ENCODE results near the gene HSD17B1. TPM values are rescaled to one million over a fixed set of nuclear protein-coding genes. Genes with fewer than 3 reads are reported as not detected.
A peak's percentile ranks its signal among the peaks of the same experiment; 100 is the strongest.
"Not testable (repeated sequence)": the region's sequence is repeated elsewhere in the genome, so short reads cannot be mapped to it uniquely, and the experiment has no call there.

The HSD17B1 gene
- total RNA-seq, 1 donor from 2014 or later, result 1.4 TPM

GRCh38 chr17:42554250-42555121 lies 1.8 kb downstream of the HSD17B1 start:
- H3K9me3 Mint-ChIP-seq (ENCODE audit: low read depth), result no peaks in the 10 kb centered on the region
- peak; percentile 73 for DNase-seq (ENCODE audit: low spot score, unreplicated experiment)
- H3K27me3 Mint-ChIP-seq, result no peaks in the 10 kb centered on the region
- H3K27ac Mint-ChIP-seq, result peak overlapping the region; percentile 94
- peaks cover 4% of the 10 kb centered on the region for H3K4me1 Mint-ChIP-seq (ENCODE audit: low read depth)
- H3K36me3 Mint-ChIP-seq (ENCODE audit: insufficient read depth), result no peaks in the 10 kb centered on the region
- TF ChIP-seq, protein P1, sequence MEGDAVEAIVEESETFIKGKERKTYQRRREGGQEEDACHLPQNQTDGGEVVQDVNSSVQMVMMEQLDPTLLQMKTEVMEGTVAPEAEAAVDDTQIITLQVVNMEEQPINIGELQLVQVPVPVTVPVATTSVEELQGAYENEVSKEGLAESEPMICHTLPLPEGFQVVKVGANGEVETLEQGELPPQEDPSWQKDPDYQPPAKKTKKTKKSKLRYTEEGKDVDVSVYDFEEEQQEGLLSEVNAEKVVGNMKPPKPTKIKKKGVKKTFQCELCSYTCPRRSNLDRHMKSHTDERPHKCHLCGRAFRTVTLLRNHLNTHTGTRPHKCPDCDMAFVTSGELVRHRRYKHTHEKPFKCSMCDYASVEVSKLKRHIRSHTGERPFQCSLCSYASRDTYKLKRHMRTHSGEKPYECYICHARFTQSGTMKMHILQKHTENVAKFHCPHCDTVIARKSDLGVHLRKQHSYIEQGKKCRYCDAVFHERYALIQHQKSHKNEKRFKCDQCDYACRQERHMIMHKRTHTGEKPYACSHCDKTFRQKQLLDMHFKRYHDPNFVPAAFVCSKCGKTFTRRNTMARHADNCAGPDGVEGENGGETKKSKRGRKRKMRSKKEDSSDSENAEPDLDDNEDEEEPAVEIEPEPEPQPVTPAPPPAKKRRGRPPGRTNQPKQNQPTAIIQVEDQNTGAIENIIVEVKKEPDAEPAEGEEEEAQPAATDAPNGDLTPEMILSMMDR (IDR thresholded peaks at IDR 0.05; ENCODE audit: unreplicated experiment), result no peak
- peak overlapping the region; percentile 88 for H3K4me3 Mint-ChIP-seq (ENCODE audit: low read depth)

DNA sequence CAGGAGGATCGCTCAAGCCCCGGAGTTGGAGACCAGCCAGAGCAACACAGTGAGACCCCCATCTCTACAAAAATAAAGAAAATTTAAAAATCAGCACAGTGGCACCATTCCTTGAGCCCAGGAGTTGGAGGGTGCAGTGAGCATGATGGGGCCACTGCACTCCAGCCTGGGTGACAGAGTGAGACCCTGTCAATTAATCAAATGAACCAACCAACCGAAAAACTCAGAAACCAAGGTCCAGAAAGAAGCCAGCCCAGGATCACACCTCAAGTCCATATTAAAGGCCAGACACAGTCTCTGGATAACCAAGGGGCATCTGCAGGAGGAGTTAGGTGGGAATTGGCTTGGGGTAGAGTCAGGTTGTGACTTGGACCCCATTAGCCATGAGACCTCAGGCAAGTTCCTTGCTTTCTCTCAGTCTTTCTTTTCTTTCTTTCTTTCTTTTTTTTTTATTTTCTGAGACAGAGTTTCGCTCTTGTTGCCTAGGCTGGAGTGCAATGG lies 2.4 kb downstream of the HSD17B1 start:
- Mint-ChIP-seq H3K36me3 (ENCODE audit: insufficient read depth) (no peaks in the 10 kb centered on the region), H3K27me3 (no peaks in the 10 kb centered on the region), H3K27ac (peak overlapping the region; percentile 94), H3K4me3 (ENCODE audit: low read depth) (peak overlapping the region; percentile 88), H3K4me1 (ENCODE audit: low read depth) (peaks cover 4% of the 10 kb centered on the region), H3K9me3 (ENCODE audit: low read depth) (no peaks in the 10 kb centered on the region)
- DNase-seq (ENCODE audit: low spot score, unreplicated experiment), result no peak
- TF ChIP-seq, protein P1 (IDR thresholded peaks at IDR 0.05; ENCODE audit: unreplicated experiment), result no peak

GRCh38 chr17:42555961-42556617 lies 3.4 kb downstream of the HSD17B1 start:
- DNase-seq (ENCODE audit: low spot score, unreplicated experiment); H3K36me3 Mint-ChIP-seq (ENCODE audit: insufficient read depth); H3K27me3 Mint-ChIP-seq; H3K27ac Mint-ChIP-seq; H3K9me3 Mint-ChIP-seq (ENCODE audit: low read depth); H3K4me1 Mint-ChIP-seq (ENCODE audit: low read depth): not testable (repeated sequence)
- H3K4me3 Mint-ChIP-seq (ENCODE audit: low read depth), result peak overlapping the region; percentile 88
- TF ChIP-seq, protein P1 (IDR thresholded peaks at IDR 0.05; ENCODE audit: unreplicated experiment), result peak; percentile 27

DNA sequence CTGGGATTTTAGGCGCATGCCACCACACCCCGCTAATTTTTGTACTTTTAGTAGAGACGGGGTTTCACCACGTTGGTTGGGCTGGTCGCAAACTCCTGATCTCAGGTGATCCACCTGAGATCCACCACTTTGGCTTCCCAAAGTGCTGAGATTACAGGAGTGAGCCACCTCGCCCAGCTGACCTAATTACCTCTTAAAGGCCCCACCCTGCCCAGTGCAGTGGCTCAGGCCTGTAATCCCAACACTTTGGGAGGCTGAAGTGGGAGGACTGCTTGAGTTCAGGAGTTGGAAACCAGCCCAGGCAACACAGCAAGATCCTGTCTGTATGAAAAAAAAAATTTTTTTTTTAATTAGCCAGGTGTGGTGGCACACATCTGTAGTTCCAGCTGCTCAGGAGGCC lies 6.4 kb downstream of the HSD17B1 start:
- TF ChIP-seq, protein P1 (IDR thresholded peaks at IDR 0.05; ENCODE audit: unreplicated experiment), result no peak
- no peak overlapping the region for H3K4me3 Mint-ChIP-seq (ENCODE audit: low read depth)
- no peaks in the 10 kb centered on the region for H3K9me3 Mint-ChIP-seq (ENCODE audit: low read depth)
- H3K36me3 Mint-ChIP-seq (ENCODE audit: insufficient read depth), result no peaks in the 10 kb centered on the region
- no peaks in the 10 kb centered on the region for H3K27me3 Mint-ChIP-seq
- peaks cover 13% of the 10 kb centered on the region for H3K4me1 Mint-ChIP-seq (ENCODE audit: low read depth)
- no peak for DNase-seq (ENCODE audit: low spot score, unreplicated experiment)
- no peak overlapping the region for H3K27ac Mint-ChIP-seq

DNA sequence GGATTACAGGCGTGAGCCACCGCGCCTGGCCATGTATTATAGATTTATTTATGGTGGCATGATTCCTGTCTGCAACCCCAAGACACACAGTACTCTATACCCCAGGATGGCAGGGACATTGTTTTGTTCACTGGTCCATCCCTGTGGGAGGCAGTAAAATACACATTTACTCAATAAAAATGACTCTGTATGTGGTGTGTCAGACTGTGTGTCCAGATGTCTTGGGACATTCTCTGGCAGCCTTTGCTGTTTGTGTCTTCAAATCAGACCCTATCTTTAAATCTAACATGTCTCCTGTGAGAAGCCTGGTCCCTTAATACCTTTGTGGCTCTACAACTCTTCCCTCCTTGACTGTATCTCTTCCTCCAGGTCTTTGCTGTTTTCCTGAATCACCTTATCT lies 7.5 kb downstream of the HSD17B1 start:
- H3K27ac Mint-ChIP-seq, result peak overlapping the region; percentile 88
- no peaks in the 10 kb centered on the region for H3K27me3 Mint-ChIP-seq
- H3K9me3 Mint-ChIP-seq (ENCODE audit: low read depth), result no peaks in the 10 kb centered on the region
- H3K36me3 Mint-ChIP-seq (ENCODE audit: insufficient read depth), result no peaks in the 10 kb centered on the region
- DNase-seq (ENCODE audit: low spot score, unreplicated experiment), result no peak
- peaks cover 11% of the 10 kb centered on the region for H3K4me1 Mint-ChIP-seq (ENCODE audit: low read depth)
- H3K4me3 Mint-ChIP-seq (ENCODE audit: low read depth), result no peak overlapping the region
- TF ChIP-seq, protein P1 (IDR thresholded peaks at IDR 0.05; ENCODE audit: unreplicated experiment), result no peak
